Immature natural killer cell (primary cell): ENCODE data around the gene RANBP17. TPM values are rescaled to one million over a fixed set of nuclear protein-coding genes. Genes with fewer than 3 reads are reported as not detected.

ENCODE experiments used
- DNase-seq, 3 donors: peaks; one replicate each; pipeline ENCODE4 v3.0.0; 2022; ENCODE audit warnings: mixed read lengths in 1 of 3
- H3K27ac Mint-ChIP-seq, 6 donors: one replicate each; pipeline ENCODE4 v1.8.0; 2020; ENCODE audit warnings: mixed read lengths in 6 of 6, mild to moderate bottlenecking in 5 of 6, inconsistent platforms in 4 of 6, moderate library complexity in 3 of 6
- H3K27me3 Mint-ChIP-seq, 3 donors: one replicate each; pipeline ENCODE4 v1.8.0; 2020 to 2021; ENCODE audit warnings: low read depth in 3 of 3, mild to moderate bottlenecking in 3 of 3, mixed read lengths in 3 of 3, moderate library complexity in 3 of 3, inconsistent platforms in 1 of 3
- H3K36me3 Mint-ChIP-seq, 3 donors: one replicate each; pipeline ENCODE4 v1.8.0; 2020; ENCODE audit warnings: mixed read lengths in 3 of 3, inconsistent platforms in 2 of 3, mild to moderate bottlenecking in 2 of 3
- H3K4me1 Mint-ChIP-seq, 2 donors: one replicate each; pipeline ENCODE4 v1.8.0; 2020; ENCODE audit warnings: inconsistent platforms in 2 of 2, mild to moderate bottlenecking in 2 of 2, mixed read lengths in 2 of 2, moderate library complexity in 1 of 2
- H3K4me3 Mint-ChIP-seq, 5 donors: one replicate each; pipeline ENCODE4 v1.8.0; 2020; ENCODE audit warnings: mild to moderate bottlenecking in 5 of 5, mixed read lengths in 5 of 5, inconsistent platforms in 3 of 5, moderate library complexity in 3 of 5
- H3K9me3 Mint-ChIP-seq, 6 donors: one replicate each; pipeline ENCODE4 v1.8.0; 2020; ENCODE audit warnings: mild to moderate bottlenecking in 6 of 6, mixed read lengths in 6 of 6, inconsistent platforms in 4 of 6, moderate library complexity in 3 of 6
- polyA plus RNA-seq, 3 donors: library from polyadenylated mRNA; unstranded; fragments of 300-500 nt; fragmentation: Illumina TruSeq; gene quantifications; one replicate each; pipeline ENCODE4 v1.2.3, GENCODE V29; 2021

The RANBP17 gene
- polyA plus RNA-seq, 3 donors from 2014 or later, result 0.91 to 4.8 (median 1.7) TPM

- H3K9me3 Mint-ChIP-seq, result no peaks in the 10 kb centered on the region
- no peak for DNase-seq
- H3K27ac Mint-ChIP-seq, result no peak overlapping the region
- H3K4me3 Mint-ChIP-seq, result no peak overlapping the region
- H3K36me3 Mint-ChIP-seq, result no peaks in the 10 kb centered on the region
- H3K4me1 Mint-ChIP-seq, result peaks cover 11 to 13% of the 10 kb centered on the region in 2 donors
- peaks cover 2 to 35% (median 16%) of the 10 kb centered on the region in 3 donors for H3K27me3 Mint-ChIP-seq
Measured at GRCh38 chr5:171335616-171336015, 473.8 kb downstream of the RANBP17 start.

GRCh38 chr5:171336521-171337209 lies 474.8 kb downstream of the RANBP17 start:
- Mint-ChIP-seq H3K4me3 (peak overlapping the region; percentile 20 to 80 (median 69)), H3K27me3 (peaks cover 2 to 32% (median 18%) of the 10 kb centered on the region in 3 donors), H3K27ac (no peak overlapping the region), H3K9me3 (no peaks in the 10 kb centered on the region), H3K36me3 (no peaks in the 10 kb centered on the region), H3K4me1 (peaks cover 11 to 13% of the 10 kb centered on the region in 2 donors)
- DNase-seq, result peak in 2 of 3 donors; percentile 23 to 38

- Mint-ChIP-seq H3K36me3 (no peaks in the 10 kb centered on the region), H3K27me3 (peaks cover 2 to 29% (median 18%) of the 10 kb centered on the region in 3 donors), H3K4me1 (peaks cover 11 to 13% of the 10 kb centered on the region in 2 donors), H3K27ac (no peak overlapping the region), H3K9me3 (no peaks in the 10 kb centered on the region), H3K4me3 (peak overlapping the region; percentile 20 to 80 (median 69))
- no peak for DNase-seq
Measured at GRCh38 chr5:171337210-171337569, 475.4 kb downstream of the RANBP17 start.

DNA sequence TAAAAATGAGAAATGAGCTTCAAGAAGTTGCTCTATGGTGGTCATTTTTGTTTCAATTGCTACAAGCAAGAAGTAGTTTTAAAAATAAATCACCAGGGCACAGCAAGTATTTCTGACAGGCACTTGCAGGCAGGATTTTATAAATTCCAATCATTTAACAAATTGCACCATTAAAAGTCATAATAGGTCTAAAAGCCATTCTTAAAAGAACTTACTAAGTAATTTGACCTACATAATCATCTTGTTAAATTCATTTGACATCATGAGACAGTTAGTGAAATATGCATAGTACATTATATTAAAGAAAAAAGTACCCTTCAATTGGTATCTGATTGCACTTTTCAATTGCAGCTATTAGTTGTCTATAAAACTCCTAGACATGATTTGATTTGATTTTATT lies 478.2 kb downstream of the RANBP17 start:
- Mint-ChIP-seq H3K4me1 (peaks cover 11 to 13% of the 10 kb centered on the region in 2 donors), H3K27ac (no peak overlapping the region), H3K27me3 (peaks cover 0 to 23% (median 12%) of the 10 kb centered on the region in 3 donors), H3K9me3 (no peaks in the 10 kb centered on the region), H3K4me3 (no peak overlapping the region), H3K36me3 (no peaks in the 10 kb centered on the region)
- DNase-seq, result no peak

DNA sequence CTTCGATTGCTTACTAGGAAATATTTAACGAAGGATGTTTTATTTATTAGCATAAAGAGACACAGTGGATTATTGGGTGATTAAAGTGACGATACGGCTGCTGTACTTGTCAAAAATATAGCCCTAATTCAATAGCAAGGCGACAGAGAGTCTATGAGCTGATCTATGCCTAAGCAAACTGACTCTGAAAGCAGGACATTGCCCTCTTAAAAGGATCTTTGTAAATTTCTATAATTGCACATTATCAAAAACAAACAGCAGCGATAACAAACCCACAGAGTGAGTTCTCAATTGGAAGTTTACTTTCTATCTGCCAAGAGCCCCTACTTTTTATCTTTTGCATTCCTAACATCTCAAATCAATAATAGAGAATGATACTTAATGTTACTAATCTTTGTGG lies 478.7 kb downstream of the RANBP17 start:
- H3K9me3 Mint-ChIP-seq, result no peaks in the 10 kb centered on the region
- peaks cover 11 to 13% of the 10 kb centered on the region in 2 donors for H3K4me1 Mint-ChIP-seq
- peaks cover 0 to 23% (median 9%) of the 10 kb centered on the region in 3 donors for H3K27me3 Mint-ChIP-seq
- H3K36me3 Mint-ChIP-seq, result no peaks in the 10 kb centered on the region
- no peak overlapping the region for H3K4me3 Mint-ChIP-seq
- H3K27ac Mint-ChIP-seq, result no peak overlapping the region
- no peak for DNase-seq

- no peaks in the 10 kb centered on the region for H3K9me3 Mint-ChIP-seq
Measured at GRCh38 chr5:171342362-171343111, 480.7 kb downstream of the RANBP17 start.

GRCh38 chr5:171344936-171345608 lies 483.3 kb downstream of the RANBP17 start:
- no peak overlapping the region for H3K4me3 Mint-ChIP-seq
- no peaks in the 10 kb centered on the region for H3K4me1 Mint-ChIP-seq
- no peak for DNase-seq
- no peak overlapping the region for H3K27ac Mint-ChIP-seq
- H3K9me3 Mint-ChIP-seq, result no peaks in the 10 kb centered on the region
- peaks cover 2 to 7% (median 7%) of the 10 kb centered on the region in 3 donors for H3K27me3 Mint-ChIP-seq
- no peaks in the 10 kb centered on the region for H3K36me3 Mint-ChIP-seq

More at GRCh38 chr5:171342362-171343111, 480.7 kb downstream of the RANBP17 start:
- Mint-ChIP-seq H3K36me3 (no peaks in the 10 kb centered on the region), H3K27ac (no peak overlapping the region), H3K4me1 (no peaks in the 10 kb centered on the region), H3K27me3 (peaks cover 2 to 9% (median 8%) of the 10 kb centered on the region in 3 donors), H3K4me3 (no peak overlapping the region)
- DNase-seq, result peak; percentile 21 to 45 (median 44)

Other genes with a start within 250 kb of the RANBP17 start
- not detected for gene GABRP, start 78.3 kb upstream of the RANBP17 start, polyA plus RNA-seq